ENCODE results near the gene SLC25A43. TPM values are rescaled to one million over a fixed set of nuclear protein-coding genes. Genes with fewer than 3 reads are reported as not detected.

The SLC25A43 gene
- total and polyA plus RNA-seq, 9 of the 15 experiments (the other 6 are each of a cell fraction or from before 2014, with no cell fraction given): 1.3 to 8.4 (median 4.0) TPM

GRCh38 chrX:119468551-119469312 lies 69.6 kb downstream of the SLC25A43 start (continued):
- TF ChIP-seq RAD21 (CRISPR knock-in tag; conservative IDR thresholded peaks at IDR 0.05 in 1 of 2, IDR thresholded peaks at IDR 0.05 in 1 of 2): peak; percentile 56 to 68
- TF ChIP-seq PHTF2 (CRISPR knock-in tag; IDR thresholded peaks at IDR 0.05): peak; percentile 38; the same call in 1 of the 2 replicates
- TF ChIP-seq ZBTB7A (IDR thresholded peaks at IDR 0.05; ENCODE audit: borderline replicate concordance, control insufficient read depth, low read depth, low read length): 0 out of 2 replicates have a peak, but pooled peaks have one; percentile 26
- peak; percentile 61; the same call in 1 of the 2 replicates for TF ChIP-seq KLF1 (tag; IDR thresholded peaks at IDR 0.05)
- TF ChIP-seq POLR2AphosphoS2 (IDR thresholded peaks at IDR 0.05; ENCODE audit: low read length): no peak
- TF ChIP-seq ASH1L (IDR thresholded peaks at IDR 0.05; ENCODE audit: borderline replicate concordance, low read depth, partially characterized antibody): peak; percentile 39
- TF ChIP-seq ZNF518B (CRISPR knock-in tag; IDR thresholded peaks at IDR 0.05): no peak
- TF ChIP-seq BHLHE40 (IDR thresholded peaks at IDR 0.05; ENCODE audit: low read length): peak; percentile 76
- peak in 1 of 2 experiments; percentile 38; a peak in 1 of 4 replicates for TF ChIP-seq HDAC1 (IDR thresholded peaks at IDR 0.05)
- TF ChIP-seq SMAD3 (CRISPR knock-in tag; conservative IDR thresholded peaks at IDR 0.05): no peak
- no peak for TF ChIP-seq KAT8 (IDR thresholded peaks at IDR 0.05; ENCODE audit: low read depth)
- no peak for TF ChIP-seq DMBX1 (CRISPR knock-in tag; IDR thresholded peaks at IDR 0.05; ENCODE audit: borderline replicate concordance)
- TF ChIP-seq BRD9 (IDR thresholded peaks at IDR 0.05; ENCODE audit: low read depth, partially characterized antibody): peak; percentile 50
- peak; percentile 99 for TF ChIP-seq ESRRA (IDR thresholded peaks at IDR 0.05; ENCODE audit: borderline replicate concordance, low read depth)
- TF ChIP-seq, protein P1, sequence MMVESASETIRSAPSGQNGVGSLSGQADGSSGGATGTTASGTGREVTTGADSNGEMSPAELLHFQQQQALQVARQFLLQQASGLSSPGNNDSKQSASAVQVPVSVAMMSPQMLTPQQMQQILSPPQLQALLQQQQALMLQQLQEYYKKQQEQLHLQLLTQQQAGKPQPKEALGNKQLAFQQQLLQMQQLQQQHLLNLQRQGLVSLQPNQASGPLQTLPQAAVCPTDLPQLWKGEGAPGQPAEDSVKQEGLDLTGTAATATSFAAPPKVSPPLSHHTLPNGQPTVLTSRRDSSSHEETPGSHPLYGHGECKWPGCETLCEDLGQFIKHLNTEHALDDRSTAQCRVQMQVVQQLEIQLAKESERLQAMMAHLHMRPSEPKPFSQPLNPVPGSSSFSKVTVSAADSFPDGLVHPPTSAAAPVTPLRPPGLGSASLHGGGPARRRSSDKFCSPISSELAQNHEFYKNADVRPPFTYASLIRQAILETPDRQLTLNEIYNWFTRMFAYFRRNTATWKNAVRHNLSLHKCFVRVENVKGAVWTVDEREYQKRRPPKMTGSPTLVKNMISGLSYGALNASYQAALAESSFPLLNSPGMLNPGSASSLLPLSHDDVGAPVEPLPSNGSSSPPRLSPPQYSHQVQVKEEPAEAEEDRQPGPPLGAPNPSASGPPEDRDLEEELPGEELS (CRISPR knock-in tag; IDR thresholded peaks at IDR 0.05; ENCODE audit: borderline replicate concordance): no peak
- TF ChIP-seq GTF2A2 (tag; IDR thresholded peaks at IDR 0.05): peak; percentile 85; the same call in 1 of the 2 replicates
- TF ChIP-seq ZNF668 (CRISPR knock-in tag; IDR thresholded peaks at IDR 0.05): no peak
- TF ChIP-seq L3MBTL2 (IDR thresholded peaks at IDR 0.05): peak; percentile 79
